ENCODE data around the gene RAD51B. TPM values are rescaled to one million over a fixed set of nuclear protein-coding genes. Genes with fewer than 3 reads are reported as not detected.

The RAD51B gene
- total and polyA plus RNA-seq, 9 of the 15 experiments (the other 6 are each of a cell fraction or from before 2014, with no cell fraction given), result 8.5 to 17.3 (median 11.3) TPM

- Histone ChIP-seq H3K9ac (ENCODE audit: insufficient read depth in 1 of 2, low read depth in 2 of 2, low read length in 2 of 2) (no peak overlapping the region), H3K36me3 (ENCODE audit: control insufficient read depth, insufficient read depth, low read length) (no peaks in the 10 kb centered on the region), H3K4me3 (no peak overlapping the region), H3K4me1 (replicated peaks in 1 of 2; ENCODE audit: control insufficient read depth in 2 of 2, insufficient read depth in 2 of 2, low read length in 2 of 2) (no peaks in the 10 kb centered on the region), H3K4me2 (ENCODE audit: insufficient read depth, low read length) (no peak overlapping the region), H3K9me1 (ENCODE audit: control insufficient read depth, insufficient read depth, low read length) (no peaks in the 10 kb centered on the region), H3K27ac (ENCODE audit: extremely low read depth, low read depth, low read length) (no peak overlapping the region), H4K20me1 (replicated peaks; ENCODE audit: control insufficient read depth, insufficient read depth, low read length) (no peaks in the 10 kb centered on the region), H2AFZ (ENCODE audit: low read depth, low read length) (no peak overlapping the region), H3K9me3 (replicated peaks; ENCODE audit: control insufficient read depth, insufficient read depth, low read depth, low read length) (no peaks in the 10 kb centered on the region), H3K79me2 (ENCODE audit: control insufficient read depth, insufficient read depth, low read length) (no peaks in the 10 kb centered on the region), H3K27me3 (ENCODE audit: control insufficient read depth in 2 of 2, insufficient read depth in 2 of 2, low read length in 2 of 2) (no peaks in the 10 kb centered on the region)
- ChIA-PET POLR2A (no interaction called here), CTCF (ENCODE audit: low intra/inter-chr PET ratio) (no interaction called here)
- no TSS peak for BruUV-seq (replicated peaks)
- TF ChIP-seq ARID4B (CRISPR knock-in tag; IDR thresholded peaks at IDR 0.05), result no peak
- intact Hi-C loops (cut with micrococcal nuclease) (no loop called here), in situ Hi-C loops (cut with MboI) (no loop called here)
- ATAC-seq (no peak), FAIRE-seq (no peak), DNase-seq (ENCODE audit: extremely low read depth in 1 of 4, low spot score in 3 of 4) (no peak)
- WGBS (ENCODE audit: insufficient coverage, low coverage, missing lambda C conversion rate), result 18% methylated on average over 5 of the region's 5 CpGs
These were observed 715.9 kb downstream of the RAD51B start for GRCh38 chr14:68535404-68536017.

Data from K562 (cell line).